Measurements from ENCODE around the gene SLC41A3. TPM values are rescaled to one million over a fixed set of nuclear protein-coding genes. Genes with fewer than 3 reads are reported as not detected.

The SLC41A3 gene
- total and polyA plus RNA-seq, 2 of the 8 experiments (the other 6 are each of a cell fraction or from before 2014, with no cell fraction given): 30.2 to 56.4 TPM

- TF ChIP-seq GABPA (IDR thresholded peaks at IDR 0.05; ENCODE audit: borderline replicate concordance, insufficient read depth, low read length): 0 out of 2 replicates have a peak, but pooled peaks have one; percentile 55
- TF ChIP-seq GTF2F1 (IDR thresholded peaks at IDR 0.05; ENCODE audit: borderline replicate concordance, low read depth, low read length): no peak
- TF ChIP-seq YY1 (IDR thresholded peaks at IDR 0.05; ENCODE audit: low read depth, low read length): peak; percentile 59
- TF ChIP-seq TCF12 (IDR thresholded peaks at IDR 0.05; ENCODE audit: low read depth, low read length): peak; percentile 92
- TF ChIP-seq, protein P1, sequence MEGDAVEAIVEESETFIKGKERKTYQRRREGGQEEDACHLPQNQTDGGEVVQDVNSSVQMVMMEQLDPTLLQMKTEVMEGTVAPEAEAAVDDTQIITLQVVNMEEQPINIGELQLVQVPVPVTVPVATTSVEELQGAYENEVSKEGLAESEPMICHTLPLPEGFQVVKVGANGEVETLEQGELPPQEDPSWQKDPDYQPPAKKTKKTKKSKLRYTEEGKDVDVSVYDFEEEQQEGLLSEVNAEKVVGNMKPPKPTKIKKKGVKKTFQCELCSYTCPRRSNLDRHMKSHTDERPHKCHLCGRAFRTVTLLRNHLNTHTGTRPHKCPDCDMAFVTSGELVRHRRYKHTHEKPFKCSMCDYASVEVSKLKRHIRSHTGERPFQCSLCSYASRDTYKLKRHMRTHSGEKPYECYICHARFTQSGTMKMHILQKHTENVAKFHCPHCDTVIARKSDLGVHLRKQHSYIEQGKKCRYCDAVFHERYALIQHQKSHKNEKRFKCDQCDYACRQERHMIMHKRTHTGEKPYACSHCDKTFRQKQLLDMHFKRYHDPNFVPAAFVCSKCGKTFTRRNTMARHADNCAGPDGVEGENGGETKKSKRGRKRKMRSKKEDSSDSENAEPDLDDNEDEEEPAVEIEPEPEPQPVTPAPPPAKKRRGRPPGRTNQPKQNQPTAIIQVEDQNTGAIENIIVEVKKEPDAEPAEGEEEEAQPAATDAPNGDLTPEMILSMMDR (IDR thresholded peaks at IDR 0.05; ENCODE audit: control extremely low read depth in 1 of 3, insufficient read depth in 1 of 3, low read depth in 1 of 3, low read length in 3 of 3): peak in 1 of 3 experiments; percentile 10; a peak in 1 of 4 replicates
- TF ChIP-seq ASH2L (IDR thresholded peaks at IDR 0.05; ENCODE audit: low read length): peak; percentile 51
- TF ChIP-seq HDAC2 (IDR thresholded peaks at IDR 0.05; ENCODE audit: borderline replicate concordance in 1 of 2, low read depth in 2 of 2, low read length in 2 of 2): 0 out of 4 replicates have a peak, but pooled peaks of 1 of the 2 experiments have one; percentile 42
Observed at GRCh38 chr3:126124148-126124868, 40.4 kb upstream of the SLC41A3 start (continued).
